ENCODE data around the gene FBXO3.

Gene FBXO3

GRCh38 chr11:33701302-33702230 is 72.8 kb downstream of the FBXO3 start:
- DNase-seq (ENCODE audit: low read depth in 3 of 3) = no peak

DNA sequence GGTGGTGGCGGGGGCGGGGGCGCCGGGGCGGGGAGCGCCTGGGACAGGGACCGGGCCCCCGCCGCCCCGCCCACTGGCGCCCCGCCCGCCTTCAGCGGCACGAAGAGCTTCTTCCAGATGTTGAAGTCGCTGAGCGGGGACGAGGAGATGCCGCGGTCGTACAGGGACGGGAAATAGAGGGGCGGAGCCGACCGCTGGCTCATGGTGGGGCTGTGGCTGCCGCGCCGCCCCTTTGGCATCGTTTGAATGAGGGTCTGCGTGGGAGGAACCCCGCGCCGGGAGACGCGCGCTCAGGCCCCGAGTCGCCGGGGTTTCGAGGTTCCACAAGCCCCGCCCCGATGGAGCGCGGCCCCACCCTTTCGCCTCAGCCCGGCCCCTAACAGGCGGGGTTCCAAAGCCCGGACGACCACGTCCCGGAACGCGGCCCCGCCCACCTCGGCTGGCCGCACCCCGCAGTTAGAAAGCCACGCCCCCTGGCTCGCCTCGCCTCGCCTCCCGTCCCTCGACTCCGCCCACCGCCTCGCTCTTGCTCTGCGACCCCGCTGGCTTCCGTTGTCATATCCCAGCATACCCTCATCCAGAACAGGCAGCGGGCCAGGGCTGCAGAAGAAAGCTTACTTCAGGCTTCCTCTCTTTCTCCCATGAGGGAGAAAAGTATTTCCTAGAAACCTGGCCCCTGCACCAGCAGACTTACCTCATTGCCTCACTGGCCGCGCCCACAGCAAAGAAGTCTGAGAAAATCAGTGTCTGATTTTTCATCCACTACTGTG is 73.6 kb downstream of the FBXO3 start, which contains the start of gene C11orf91:
TSS of gene C11orf91 (minus strand) at position 325 of the 770 bp plus-strand sequence. CDS start at position 239, 86 bp downstream.
- peak; percentile 83 to 93 (median 88) for DNase-seq (ENCODE audit: low read depth in 3 of 3)

GRCh38 chr11:33700063-33700501 is 74.2 kb downstream of the FBXO3 start:
- no peak for DNase-seq (ENCODE audit: low read depth in 3 of 3)

DNA sequence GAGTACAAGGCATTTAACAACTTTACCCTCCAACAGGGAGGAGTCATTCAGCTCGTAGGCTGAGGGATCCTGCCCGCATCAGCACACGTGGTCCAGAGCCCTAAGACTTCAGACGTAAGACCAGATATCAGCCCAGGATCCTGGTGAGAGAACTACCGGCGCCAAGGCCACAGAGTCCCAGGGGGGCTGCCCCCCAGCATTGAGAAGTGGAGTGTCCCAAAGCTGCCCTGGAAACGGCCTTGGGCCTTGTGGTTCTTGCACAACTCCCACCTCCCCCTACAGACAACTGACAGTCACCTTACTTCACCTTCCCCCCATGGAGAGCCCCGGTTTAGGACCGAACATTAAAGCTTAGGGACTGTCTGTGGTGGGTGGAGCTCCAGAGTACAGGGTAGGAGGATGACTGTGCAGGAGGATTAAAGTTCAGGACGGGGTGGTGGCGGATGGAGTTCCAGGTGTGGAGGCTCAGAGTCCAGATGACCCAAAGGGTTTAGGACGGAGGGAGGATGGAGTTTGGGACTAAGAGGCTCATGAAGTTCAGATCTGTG is 74.7 kb downstream of the FBXO3 start:
- no peak for DNase-seq (ENCODE audit: low read depth in 3 of 3)

- no peak for DNase-seq (ENCODE audit: low read depth in 3 of 3)
These were observed 75.4 kb downstream of the FBXO3 start for GRCh38 chr11:33698921-33699320.

DNA sequence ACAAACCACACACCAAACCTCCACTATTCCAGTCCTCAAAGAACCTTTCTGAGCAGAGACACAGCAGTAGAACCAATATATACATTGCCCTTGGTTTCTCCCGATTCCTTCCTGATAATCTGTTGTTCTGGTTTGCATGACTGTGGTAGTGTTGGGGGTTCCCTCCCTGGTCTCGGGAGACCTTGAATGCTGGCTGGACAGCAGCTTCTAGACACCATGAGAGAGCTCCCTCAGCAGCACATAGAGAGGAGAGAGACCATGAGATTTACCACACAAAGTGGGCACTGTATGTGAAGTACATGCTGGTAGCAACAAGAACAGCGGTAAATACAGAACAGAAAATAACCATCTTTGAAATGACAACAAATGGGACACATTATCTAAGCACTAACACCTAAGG is 76.3 kb downstream of the FBXO3 start:
- no peak for DNase-seq (ENCODE audit: low read depth in 3 of 3)

- DNase-seq (ENCODE audit: low read depth in 3 of 3) = no peak
These were observed 77.2 kb downstream of the FBXO3 start for GRCh38 chr11:33696931-33697638.

- DNase-seq (ENCODE audit: low read depth in 3 of 3) = no peak
These were observed 77.9 kb downstream of the FBXO3 start for GRCh38 chr11:33696411-33696810.

DNA sequence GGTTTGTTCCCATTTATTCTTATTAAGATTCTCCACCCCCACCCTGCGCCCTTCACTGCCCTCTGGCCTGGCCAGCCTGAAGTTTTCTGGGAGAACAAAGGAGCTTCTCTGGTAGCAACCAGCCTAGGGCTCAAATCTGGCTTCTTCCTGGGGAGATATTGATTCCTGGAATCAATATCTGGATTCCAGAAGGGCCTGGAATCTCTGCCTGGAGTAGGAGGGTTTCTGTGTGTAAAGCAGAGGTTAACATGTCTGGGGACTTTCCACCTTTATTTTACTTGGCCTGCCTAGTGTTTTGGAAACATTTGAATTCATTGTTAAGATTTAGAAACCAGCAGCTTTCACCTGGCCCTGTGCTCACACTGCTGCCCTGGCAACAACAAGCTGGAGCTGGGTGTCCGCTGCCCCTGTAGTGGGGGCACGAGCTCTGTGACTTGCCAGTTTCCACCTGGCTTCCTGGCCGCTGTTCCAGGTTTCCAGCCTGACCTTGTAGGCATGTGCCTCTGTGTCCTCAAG is 79.2 kb downstream of the FBXO3 start:
- no peak for DNase-seq (ENCODE audit: low read depth in 3 of 3)

DNA sequence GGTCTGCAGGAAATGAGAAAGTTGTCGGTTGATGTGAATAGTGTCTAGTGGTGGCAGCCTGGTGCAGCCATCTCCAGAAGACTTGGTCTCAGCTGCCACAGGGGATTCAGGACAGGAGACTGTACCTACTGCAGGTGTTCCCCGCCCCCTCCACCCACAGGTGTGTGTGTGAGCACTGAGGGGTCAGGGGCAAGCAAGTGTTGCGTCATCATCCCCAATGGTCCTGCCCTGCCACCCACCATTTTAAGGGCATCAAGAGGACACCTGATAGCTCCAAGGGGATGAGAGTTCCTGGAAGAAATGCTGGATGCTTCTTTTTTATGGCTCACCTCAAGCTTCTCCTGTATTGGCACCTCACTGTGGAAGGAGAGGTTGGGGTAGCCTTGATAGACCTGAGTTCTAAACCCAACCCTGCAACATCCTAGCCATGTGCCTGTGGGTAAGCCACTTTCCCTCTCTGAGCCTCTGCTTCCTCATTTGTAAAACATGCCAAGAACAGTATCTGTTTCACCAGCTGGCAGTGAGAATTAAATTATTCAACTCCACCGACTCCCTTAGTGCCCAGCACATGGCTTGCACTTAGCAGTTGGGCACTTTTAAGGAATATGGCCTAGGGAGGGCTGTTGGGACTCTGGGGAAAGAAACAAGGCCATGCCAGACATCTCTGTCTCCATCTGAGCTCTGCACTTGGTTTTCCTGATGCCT is 79.8 kb downstream of the FBXO3 start:
- no peak for DNase-seq (ENCODE audit: low read depth in 3 of 3)

DNA sequence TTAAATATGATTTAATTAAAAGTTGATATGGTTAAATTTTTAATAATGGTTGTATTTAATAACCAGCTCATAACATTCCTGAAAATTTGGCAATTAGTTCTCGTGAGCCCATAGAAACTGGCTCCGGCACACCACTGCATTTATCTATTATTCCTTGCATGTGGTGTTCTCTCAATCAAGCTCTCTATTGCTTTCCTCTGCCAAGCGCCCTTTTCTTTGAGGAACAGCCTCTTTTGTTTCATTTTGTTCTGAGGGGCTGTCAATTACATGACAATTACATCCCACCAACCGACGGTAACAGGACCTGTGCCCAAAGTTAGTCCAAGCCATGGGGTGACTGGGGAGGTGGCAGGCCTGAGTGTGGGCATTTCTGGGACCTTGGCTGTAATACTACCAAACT is 81.8 kb downstream of the FBXO3 start:
- DNase-seq (ENCODE audit: low read depth in 3 of 3) = no peak

- no peak for DNase-seq (ENCODE audit: low read depth in 3 of 3)
These were observed 82.3 kb downstream of the FBXO3 start for GRCh38 chr11:33692013-33692504.

DNA sequence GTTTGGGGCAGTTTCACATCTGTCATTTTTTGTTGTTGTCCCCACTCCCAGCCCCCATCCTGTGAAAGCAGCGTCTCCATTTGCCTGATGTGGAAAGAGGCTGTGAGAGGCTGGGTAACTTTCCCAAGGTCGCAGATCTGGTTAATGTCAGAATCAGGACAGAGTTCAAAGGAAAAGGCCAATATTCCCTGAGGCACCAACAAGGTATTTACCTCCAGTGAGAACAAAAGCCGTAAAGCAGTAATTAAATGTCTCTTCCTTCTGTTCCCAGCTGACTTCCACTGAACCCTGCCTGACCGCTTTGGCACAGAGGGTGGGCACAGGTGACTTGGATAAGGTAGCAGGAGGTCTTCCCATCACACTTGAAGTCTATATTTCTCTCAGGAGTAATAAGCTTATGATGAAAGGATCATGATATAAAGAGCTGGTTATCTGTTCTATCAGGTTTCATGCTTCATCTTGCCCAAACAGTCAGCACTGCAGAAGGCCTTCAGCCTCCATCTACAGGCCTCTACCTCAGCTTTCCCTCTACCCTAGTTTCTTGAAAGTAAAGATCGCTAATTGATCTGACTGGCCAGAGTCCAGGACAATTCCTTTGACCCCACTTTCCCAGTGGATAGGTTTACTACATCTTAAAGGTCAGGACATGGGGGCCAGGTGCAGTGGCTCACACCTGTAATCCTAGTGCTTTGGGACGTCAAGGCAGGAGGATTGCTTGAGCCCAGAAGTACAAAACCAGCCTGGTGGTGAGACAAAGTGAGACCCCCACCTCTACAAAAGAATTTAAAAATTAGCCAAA is 83.1 kb downstream of the FBXO3 start:
- DNase-seq (ENCODE audit: low read depth in 3 of 3) = no peak
